Fibroblast of lung (primary cell): ENCODE results near the gene COL4A2. TPM values are rescaled to one million over a fixed set of nuclear protein-coding genes. Genes with fewer than 3 reads are reported as not detected.
"Not testable (repeated sequence)": the region's sequence is repeated elsewhere in the genome, so short reads cannot be mapped to it uniquely, and the experiment has no call there.

ENCODE experiments used
- DNase-seq, 2 donors: peaks; one replicate each; pipeline versions ENCODE4 v3.0.0 to v3.0.0-alpha.2; 2010; ENCODE audit warnings: low read depth in 2 of 2
- H2AFZ ChIP-seq: 2 replicates; pipeline ENCODE4 v1.5.1; 2012; ENCODE audit warnings: low read length, control low read depth, inconsistent platforms
- H3K27ac ChIP-seq: 2 replicates; pipeline ENCODE4 v1.5.1; 2011; ENCODE audit warnings: low read length, control low read depth; ENCODE audit not compliant: insufficient read depth
- H3K27me3 ChIP-seq: 2 replicates; pipeline ENCODE4 v1.5.1; 2011; ENCODE audit warnings: mild to moderate bottlenecking, low read length; ENCODE audit not compliant: control insufficient read depth, insufficient read depth
- H3K36me3 ChIP-seq: 2 replicates; pipeline ENCODE4 v1.5.1; 2011; ENCODE audit warnings: low read length; ENCODE audit not compliant: control insufficient read depth, insufficient read depth
- H3K4me1 ChIP-seq: 2 replicates; pipeline ENCODE4 v1.5.1; 2011; ENCODE audit warnings: low read length; ENCODE audit not compliant: control insufficient read depth, insufficient read depth; ENCODE audit errors: extremely low read depth
- H3K4me2 ChIP-seq: 2 replicates; pipeline ENCODE4 v1.5.1; 2011; ENCODE audit warnings: low read length, control low read depth; ENCODE audit not compliant: insufficient read depth; ENCODE audit errors: extremely low read depth
- H3K4me3 ChIP-seq, 4 experiments: fragments of 200-600 bp in 1 of 4; sonication (generic) in 1 of 4; replicated peaks in 1 of 4; 2 replicates each; pipeline ENCODE4 v1.5.1; 2011 to 2016; ENCODE audit warnings: low read length in 4 of 4, low read depth in 3 of 4, mild to moderate bottlenecking in 3 of 4, control low read depth in 2 of 4, inconsistent platforms in 1 of 4, mixed read lengths in 1 of 4; ENCODE audit not compliant: insufficient read depth in 1 of 4; ENCODE audit errors: control extremely low read depth in 1 of 4
- H3K79me2 ChIP-seq: 2 replicates; pipeline ENCODE4 v1.5.1; 2012; ENCODE audit warnings: mild to moderate bottlenecking, low read length, inconsistent platforms; ENCODE audit not compliant: control insufficient read depth, insufficient read depth
- H3K9ac ChIP-seq: 2 replicates; pipeline ENCODE4 v1.5.1; 2011; ENCODE audit warnings: mild to moderate bottlenecking, low read length, control low read depth; ENCODE audit not compliant: insufficient read depth
- H3K9me3 ChIP-seq: 2 replicates; pipeline ENCODE4 v1.5.1; 2012; ENCODE audit warnings: low read depth, low read length; ENCODE audit not compliant: control insufficient read depth, insufficient read depth
- H4K20me1 ChIP-seq: 2 replicates; pipeline ENCODE4 v1.5.1; 2011; ENCODE audit warnings: low read length; ENCODE audit not compliant: control insufficient read depth, insufficient read depth; ENCODE audit errors: extremely low read depth
- EZH2 ChIP-seq: IDR thresholded peaks from 2 replicates; pipeline ENCODE4 v1.5.1; 2012; ENCODE audit warnings: low read length, control low read depth, mild to moderate bottlenecking; ENCODE audit errors: missing control alignments
- polyA plus RNA-seq, 2 donors: library from polyadenylated mRNA; depleted of rRNA in 1 of 2; stranded (reverse) in 1 of 2; unstranded in 1 of 2; fragments of >200 nt; gene quantifications; 2 replicates each; pipeline ENCODE4 v1.2.1, GENCODE V29; 2011 to 2012; ENCODE audit warnings: missing spikeins in 1 of 2
- total RNA-seq: library from RNA; depleted of rRNA; stranded (reverse); fragments of >200 nt; gene quantifications from 2 replicates; pipeline ENCODE4 v1.2.1, GENCODE V29; 2014
- TF ChIP-seq, protein P1 (sequence below), 2 donors: IDR thresholded peaks in 1 of 2; conservative IDR thresholded peaks in 1 of 2; 1 replicate in 1 of 2; 2 replicates in 1 of 2; pipeline ENCODE4 v1.5.1; 2011 to 2012; ENCODE audit warnings: low read length in 2 of 2, control low read depth in 1 of 2, inconsistent platforms in 1 of 2, low read depth in 1 of 2, mild to moderate bottlenecking in 1 of 2

COL4A2 gene
- total and polyA plus RNA-seq, 2 donors (not counting 1 experiment from before 2014, with no cell fraction given): 93.1 to 463 TPM

GRCh38 chr13:110497003-110497402, 189.9 kb downstream of the COL4A2 start:
- Histone ChIP-seq H3K79me2 (no peaks in the 10 kb centered on the region), H3K36me3 (peaks cover 17% of the 10 kb centered on the region), H3K4me1 (no peaks in the 10 kb centered on the region), H3K9me3 (no peaks in the 10 kb centered on the region), H4K20me1 (no peaks in the 10 kb centered on the region), H3K9ac (no peak overlapping the region), H3K27me3 (no peaks in the 10 kb centered on the region), H3K4me2 (no peak overlapping the region), H3K4me3 (no peak overlapping the region), H3K27ac (no peak overlapping the region), H2AFZ (no peak overlapping the region)
- TF ChIP-seq, protein P1, sequence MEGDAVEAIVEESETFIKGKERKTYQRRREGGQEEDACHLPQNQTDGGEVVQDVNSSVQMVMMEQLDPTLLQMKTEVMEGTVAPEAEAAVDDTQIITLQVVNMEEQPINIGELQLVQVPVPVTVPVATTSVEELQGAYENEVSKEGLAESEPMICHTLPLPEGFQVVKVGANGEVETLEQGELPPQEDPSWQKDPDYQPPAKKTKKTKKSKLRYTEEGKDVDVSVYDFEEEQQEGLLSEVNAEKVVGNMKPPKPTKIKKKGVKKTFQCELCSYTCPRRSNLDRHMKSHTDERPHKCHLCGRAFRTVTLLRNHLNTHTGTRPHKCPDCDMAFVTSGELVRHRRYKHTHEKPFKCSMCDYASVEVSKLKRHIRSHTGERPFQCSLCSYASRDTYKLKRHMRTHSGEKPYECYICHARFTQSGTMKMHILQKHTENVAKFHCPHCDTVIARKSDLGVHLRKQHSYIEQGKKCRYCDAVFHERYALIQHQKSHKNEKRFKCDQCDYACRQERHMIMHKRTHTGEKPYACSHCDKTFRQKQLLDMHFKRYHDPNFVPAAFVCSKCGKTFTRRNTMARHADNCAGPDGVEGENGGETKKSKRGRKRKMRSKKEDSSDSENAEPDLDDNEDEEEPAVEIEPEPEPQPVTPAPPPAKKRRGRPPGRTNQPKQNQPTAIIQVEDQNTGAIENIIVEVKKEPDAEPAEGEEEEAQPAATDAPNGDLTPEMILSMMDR (conservative IDR thresholded peaks at IDR 0.05 in 1 of 2, IDR thresholded peaks at IDR 0.05 in 1 of 2; ENCODE audit: low read depth in 1 of 2, low read length in 2 of 2): no peak
- no peak for DNase-seq

DNA sequence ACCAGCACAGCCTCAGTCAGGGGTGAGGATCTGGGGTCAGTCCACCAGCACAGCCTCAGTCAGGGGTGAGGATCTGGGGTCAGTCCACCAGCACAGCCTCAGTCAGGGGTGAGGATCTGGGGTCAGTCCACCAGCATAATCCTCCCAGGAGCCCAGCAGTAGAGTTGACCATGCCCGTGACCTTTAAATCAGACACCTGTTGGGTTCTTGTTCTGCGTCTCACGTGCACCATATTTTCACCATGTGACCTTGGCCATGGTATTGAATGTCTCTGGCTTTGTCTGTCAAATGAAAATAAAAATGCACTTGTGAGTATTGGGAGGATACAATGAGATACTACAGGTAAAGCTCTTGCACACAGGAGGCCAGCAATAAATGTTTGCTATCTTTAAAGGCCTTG, 190.8 kb downstream of the COL4A2 start:
- peaks cover 18% of the 10 kb centered on the region for H3K36me3 ChIP-seq
- not testable (repeated sequence) for H3K9ac ChIP-seq, H3K9me3 ChIP-seq, H2AFZ ChIP-seq, H3K27ac ChIP-seq, H3K4me1 ChIP-seq, H4K20me1 ChIP-seq, H3K79me2 ChIP-seq, H3K27me3 ChIP-seq, H3K4me2 ChIP-seq, H3K4me3 ChIP-seq, DNase-seq

DNA sequence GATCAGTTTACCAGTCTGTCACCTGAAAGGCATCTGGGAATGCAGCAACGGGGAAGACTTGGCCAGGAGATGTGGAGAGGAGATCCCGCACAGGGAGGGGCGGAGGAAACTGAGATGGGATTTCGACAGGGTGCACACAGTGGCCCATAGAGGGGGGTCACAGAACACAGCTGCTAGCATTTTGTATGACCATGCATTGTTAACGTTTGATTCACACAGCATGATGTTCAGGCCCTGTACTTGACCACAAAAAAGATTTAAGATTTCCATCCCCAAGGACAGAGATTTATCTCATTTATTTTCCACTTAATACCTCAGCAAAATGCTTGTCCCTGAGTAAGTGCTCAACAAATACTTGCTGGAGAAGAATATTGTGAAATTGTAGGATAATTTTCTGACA, 191.2 kb downstream of the COL4A2 start:
- Histone ChIP-seq H3K9me3 (no peaks in the 10 kb centered on the region), H3K9ac (no peak overlapping the region), H3K4me3 (no peak overlapping the region), H3K27me3 (no peaks in the 10 kb centered on the region), H2AFZ (no peak overlapping the region), H3K79me2 (no peaks in the 10 kb centered on the region), H3K4me2 (no peak overlapping the region), H3K27ac (no peak overlapping the region), H4K20me1 (no peaks in the 10 kb centered on the region), H3K36me3 (peaks cover 18% of the 10 kb centered on the region), H3K4me1 (no peaks in the 10 kb centered on the region)
- peak in 1 of 2 donors; percentile 17 for DNase-seq
- TF ChIP-seq, protein P1 (conservative IDR thresholded peaks at IDR 0.05 in 1 of 2, IDR thresholded peaks at IDR 0.05 in 1 of 2; ENCODE audit: low read depth in 1 of 2, low read length in 2 of 2): no peak
- TF ChIP-seq EZH2: no peak
